ENCODE data around the gene PRDM16. TPM values are rescaled to one million over a fixed set of nuclear protein-coding genes. Genes with fewer than 3 reads are reported as not detected.

The PRDM16 gene
- total and polyA plus RNA-seq, 2 experiments from 2014 or later = 0.14 to 0.16 TPM

GRCh38 chr1:3028531-3029282 lies 40.3 kb upstream of the PRDM16 start:
- H3K36me3 Mint-ChIP-seq (ENCODE audit: low read depth) = no peaks in the 10 kb centered on the region
- Histone ChIP-seq H4K20me1 (replicated peaks; ENCODE audit: insufficient read depth) (no peaks in the 10 kb centered on the region), H3K36me3 (ENCODE audit: insufficient read depth) (no peaks in the 10 kb centered on the region), H3K4me2 (no peak overlapping the region), H3K4me1 (ENCODE audit: insufficient read depth) (no peaks in the 10 kb centered on the region), H2AFZ (no peak overlapping the region), H3K27ac (ENCODE audit: low read depth) (no peak overlapping the region), H3K4me3 (no peak overlapping the region), H3K79me2 (replicated peaks; ENCODE audit: insufficient read depth) (no peaks in the 10 kb centered on the region), H3F3A (replicated peaks; ENCODE audit: low read depth) (no peaks in the 10 kb centered on the region), H3K9me2 (ENCODE audit: insufficient read depth) (no peaks in the 10 kb centered on the region), H3K27me3 (ENCODE audit: insufficient read depth) (no peaks in the 10 kb centered on the region)
- no peak for ATAC-seq
- H3K4me3 Mint-ChIP-seq = no peak overlapping the region
- H3K27ac Mint-ChIP-seq = no peak overlapping the region
- no peak for DNase-seq (ENCODE audit: low spot score)
- no peaks in the 10 kb centered on the region for H3K9me3 Mint-ChIP-seq
- peaks cover 12% of the 10 kb centered on the region for H3K27me3 Mint-ChIP-seq (ENCODE audit: insufficient read depth, low read depth, poor library complexity)
- no peaks in the 10 kb centered on the region for H3K4me1 Mint-ChIP-seq
- TF ChIP-seq ETS1 (IDR thresholded peaks at IDR 0.05) (no peak), REST (IDR thresholded peaks at IDR 0.05; ENCODE audit: unreplicated experiment) (no peak), CTCF (conservative IDR thresholded peaks at IDR 0.05; ENCODE audit: low read depth in 2 of 2) (no peak), EZH2 (IDR thresholded peaks at IDR 0.05; ENCODE audit: low read depth, unreplicated experiment) (no peak), ZNF114 (CRISPR knock-in tag; IDR thresholded peaks at IDR 0.05) (no peak)

- H3K27me3 Mint-ChIP-seq (ENCODE audit: insufficient read depth, low read depth, poor library complexity) = peaks cover 10% of the 10 kb centered on the region
- H3K4me3 ChIP-seq = no peak overlapping the region
- H3K27ac ChIP-seq (ENCODE audit: low read depth) = no peak overlapping the region
- no peaks in the 10 kb centered on the region for H3K9me2 ChIP-seq (ENCODE audit: insufficient read depth)
- ATAC-seq = no peak
- H3K9me3 Mint-ChIP-seq = no peaks in the 10 kb centered on the region
- no peaks in the 10 kb centered on the region for H3K27me3 ChIP-seq (ENCODE audit: insufficient read depth)
- no peak overlapping the region for H2AFZ ChIP-seq
- no peaks in the 10 kb centered on the region for H3K4me1 ChIP-seq (ENCODE audit: insufficient read depth)
- no peak overlapping the region for H3K4me2 ChIP-seq
- no peak for TF ChIP-seq REST (IDR thresholded peaks at IDR 0.05; ENCODE audit: unreplicated experiment)
- TF ChIP-seq STAT1 (IDR thresholded peaks at IDR 0.05; ENCODE audit: unreplicated experiment) = no peak
- TF ChIP-seq NANOG (IDR thresholded peaks at IDR 0.05; ENCODE audit: borderline replicate concordance) = no peak
- no peak for DNase-seq (ENCODE audit: low spot score)
- no peaks in the 10 kb centered on the region for H3K4me1 Mint-ChIP-seq
- no peak overlapping the region for H3K4me3 Mint-ChIP-seq
- H3K36me3 Mint-ChIP-seq (ENCODE audit: low read depth) = no peaks in the 10 kb centered on the region
- no peak overlapping the region for H3K27ac Mint-ChIP-seq
- H3F3A ChIP-seq (replicated peaks; ENCODE audit: low read depth) = no peaks in the 10 kb centered on the region
- H3K36me3 ChIP-seq (ENCODE audit: insufficient read depth) = no peaks in the 10 kb centered on the region
- H4K20me1 ChIP-seq (replicated peaks; ENCODE audit: insufficient read depth) = no peaks in the 10 kb centered on the region
- no peaks in the 10 kb centered on the region for H3K79me2 ChIP-seq (replicated peaks; ENCODE audit: insufficient read depth)
Measured at GRCh38 chr1:3029481-3029961, 39.5 kb upstream of the PRDM16 start.

Measured in GM23338 (cell line).